Motor neuron (in vitro differentiated cells): ENCODE measurements around the gene BBS1. TPM values are rescaled to one million over a fixed set of nuclear protein-coding genes. Genes with fewer than 3 reads are reported as not detected.
"Not testable (repeated sequence)": the region's sequence is repeated elsewhere in the genome, so short reads cannot be mapped to it uniquely, and the experiment has no call there.

Experiments
- ATAC-seq, 8 experiments: fragments of 200-7000 bp; cut with Tn5 transposase; replicated peaks in 6 of 8; 2 replicates each; pipeline ENCODE4 v1.8.0; 2021; ENCODE audit warnings: mild to moderate bottlenecking in 8 of 8, moderate library complexity in 8 of 8
- H3K27ac ChIP-seq, 2 donors: fragments of 250-450 bp; sonication (Bioruptor Pico); 2 replicates each; pipeline ENCODE4 v1.9.0; 2021; ENCODE audit warnings: antibody characterized with exemption in 2 of 2, mild to moderate bottlenecking in 2 of 2, moderate library complexity in 1 of 2
- H3K4me1 ChIP-seq, 2 donors: fragments of 250-450 bp; sonication (Bioruptor Pico); replicated peaks in 1 of 2; 2 replicates each; pipeline ENCODE4 v1.6.1; 2021; ENCODE audit warnings: antibody characterized with exemption in 2 of 2, mild to moderate bottlenecking in 2 of 2, moderate library complexity in 1 of 2
- H3K4me3 ChIP-seq, 5 donors: fragments of 250-450 bp; sonication (Bioruptor Pico); 2 replicates each; pipeline ENCODE4 v1.9.0; 2021; ENCODE audit warnings: antibody characterized with exemption in 5 of 5, mild to moderate bottlenecking in 5 of 5, moderate library complexity in 4 of 5
- WGBS, 10 experiments: fragments of 450-650 bp; shearing (Covaris generic); methylation state at CpG; one replicate each; pipeline ENCODE4 v1.0.0; 2022; 5-methylcytosine and 5-hydroxymethylcytosine counted together
- in situ Hi-C, 9 experiments: fragments of 400-800 bp; cut with MboI; loops; one replicate each; pipeline ENCODE4 v1.15.0; 2021; ENCODE audit warnings: low sequenced_read_pairs in 9 of 9, low pct_unique_long_range_greater_than_20kb in 2 of 9; ENCODE audit not compliant: unreplicated experiment in 9 of 9
- total RNA-seq, 8 experiments: library from RNA; unstranded; fragments of 300-600 nt; gene quantifications; 2 replicates each; pipeline versions ENCODE4 v1.2.3 to v1.2.4, GENCODE V29; 2022

Gene BBS1
- total RNA-seq, 8 experiments from 2014 or later = 20.7 to 54.3 (median 27.6) TPM

DNA sequence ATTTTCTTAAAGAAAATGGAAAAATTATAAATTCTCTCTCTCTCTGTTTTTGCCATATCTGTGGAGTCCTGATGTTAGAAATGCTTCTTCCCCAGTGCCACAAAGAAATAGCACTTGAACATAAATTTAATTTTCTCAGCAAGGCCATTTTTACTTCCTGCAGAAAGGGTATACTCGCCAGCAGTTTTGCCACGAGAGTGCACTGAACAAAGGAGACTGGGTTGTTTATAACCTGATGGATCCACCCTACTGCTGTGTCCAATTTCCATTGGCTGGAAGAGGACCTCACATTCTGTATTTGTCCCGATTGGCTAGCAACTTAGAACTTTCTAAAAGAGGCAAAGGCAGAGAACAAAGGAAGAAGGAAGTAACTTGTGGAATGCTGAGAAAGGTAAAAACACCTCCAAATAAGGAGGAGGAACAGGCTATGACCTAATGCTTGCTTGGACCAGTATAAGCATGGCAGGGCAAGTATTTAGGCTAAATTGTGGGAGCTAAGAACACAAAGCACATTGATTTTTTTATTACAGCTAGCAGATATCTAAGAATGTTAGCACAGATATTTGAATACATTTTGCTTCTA is 72.2 kb downstream of the BBS1 start:
- WGBS, 10 experiments = 34 to 100% (median 80%) methylated on average over 1 to 3 of the region's 3 CpGs
- H3K4me1 ChIP-seq, in situ Hi-C loops, H3K4me3 ChIP-seq, H3K27ac ChIP-seq, ATAC-seq: not testable (repeated sequence)

Other genes with a start within 250 kb of the BBS1 start
- gene RAB1B, start 242.0 kb upstream of the BBS1 start, total RNA-seq = 100 to 1,000 TPM in 2 of 8 experiments, 10 to 100 TPM in 6; 43.1 to 114 (median 88.0) TPM
- gene CNIH2, start 232.5 kb upstream of the BBS1 start, total RNA-seq = 10 to 100 TPM in 5 of 8 experiments, 1 to 10 TPM in 2, under 1 TPM in 1; 0.41 to 53.9 (median 32.4) TPM
- gene YIF1A, start 221.5 kb upstream of the BBS1 start, total RNA-seq = 100 to 1,000 TPM in 4 of 8 experiments, 10 to 100 TPM in 4; 58.0 to 172 (median 101) TPM
- 1 to 10 TPM in 6 of 8 experiments, under 1 TPM in 1, not detected in 1; 0.63 to 8.3 (median 3.7) TPM for gene TMEM151A, start 218.7 kb upstream of the BBS1 start, total RNA-seq
- gene CD248, start 193.6 kb upstream of the BBS1 start, total RNA-seq = 100 to 1,000 TPM in 1 of 8 experiments, 10 to 100 TPM in 1, 1 to 10 TPM in 3, under 1 TPM in 3; 0.27 to 126 (median 3.8) TPM
- gene RIN1, start 174.2 kb upstream of the BBS1 start, total RNA-seq = 10 to 100 TPM in 1 of 8 experiments, 1 to 10 TPM in 5, under 1 TPM in 2; 0.60 to 24.5 (median 4.4) TPM
- gene BRMS1, start 165.5 kb upstream of the BBS1 start, total RNA-seq = 10 to 100 TPM; 17.5 to 55.5 (median 34.7) TPM
- 100 to 1,000 TPM in 1 of 8 experiments, 10 to 100 TPM in 7; 18.8 to 161 (median 44.9) TPM for gene B4GAT1, start 163.0 kb upstream of the BBS1 start, total RNA-seq
- gene SLC29A2, start 138.9 kb upstream of the BBS1 start, total RNA-seq = 10 to 100 TPM in 2 of 8 experiments, 1 to 10 TPM in 5, under 1 TPM in 1; 0.56 to 15.7 (median 3.5) TPM
- gene NPAS4, start 89.6 kb upstream of the BBS1 start, total RNA-seq = 10 to 100 TPM in 1 of 8 experiments, 1 to 10 TPM in 2, under 1 TPM in 5; 0.10 to 19.1 (median 0.32) TPM
- gene MRPL11, start 71.8 kb upstream of the BBS1 start, total RNA-seq = 10 to 100 TPM; 19.5 to 66.0 (median 25.3) TPM
- 10 to 100 TPM in 5 of 8 experiments, 1 to 10 TPM in 3; 5.4 to 16.9 (median 11.1) TPM for gene PELI3, start 43.7 kb upstream of the BBS1 start, total RNA-seq
- 10 to 100 TPM; 26.3 to 74.9 (median 35.4) TPM for gene DPP3, start 30.2 kb upstream of the BBS1 start, total RNA-seq
- 10 to 100 TPM in 2 of 8 experiments, 1 to 10 TPM in 6; 5.2 to 12.7 (median 8.4) TPM for gene ZDHHC24, start 35.4 kb downstream of the BBS1 start, total RNA-seq
- gene ACTN3, start 36.3 kb downstream of the BBS1 start, total RNA-seq = under 1 TPM in 4 of 8 experiments, not detected in 4; 0.05 to 0.18 (median 0.10) TPM
- 10 to 100 TPM in 5 of 8 experiments, 1 to 10 TPM in 3; 5.4 to 46.1 (median 22.8) TPM for gene CTSF, start 58.0 kb downstream of the BBS1 start, total RNA-seq
- under 1 TPM; 0.36 to 0.96 (median 0.67) TPM for gene CCDC87, start 82.4 kb downstream of the BBS1 start, total RNA-seq
- gene CCS, start 82.5 kb downstream of the BBS1 start, total RNA-seq = 10 to 100 TPM; 29.6 to 61.9 (median 36.6) TPM
- gene RBM14, start 106.0 kb downstream of the BBS1 start, total RNA-seq = 10 to 100 TPM; 31.7 to 88.4 (median 49.3) TPM
- gene RBM4, start 128.1 kb downstream of the BBS1 start, total RNA-seq = 100 to 1,000 TPM; 122 to 311 (median 170) TPM
- 10 to 100 TPM; 14.9 to 59.5 (median 47.7) TPM for gene RBM4B, start 167.3 kb downstream of the BBS1 start, total RNA-seq
- 10 to 100 TPM in 7 of 8 experiments, 1 to 10 TPM in 1; 2.4 to 99.4 (median 62.6) TPM for gene SPTBN2, start 218.6 kb downstream of the BBS1 start, total RNA-seq